GM12872 (cell line): ENCODE data around the gene SYNE1.

Experiments used
- TF ChIP-seq, protein P1 (sequence below): IDR thresholded peaks from 3 replicates; pipeline ENCODE4 v1.5.1; 2011; ENCODE audit warnings: low read depth, mild to moderate bottlenecking, low read length, moderate library complexity; ENCODE audit not compliant: insufficient read depth

SYNE1 gene

DNA sequence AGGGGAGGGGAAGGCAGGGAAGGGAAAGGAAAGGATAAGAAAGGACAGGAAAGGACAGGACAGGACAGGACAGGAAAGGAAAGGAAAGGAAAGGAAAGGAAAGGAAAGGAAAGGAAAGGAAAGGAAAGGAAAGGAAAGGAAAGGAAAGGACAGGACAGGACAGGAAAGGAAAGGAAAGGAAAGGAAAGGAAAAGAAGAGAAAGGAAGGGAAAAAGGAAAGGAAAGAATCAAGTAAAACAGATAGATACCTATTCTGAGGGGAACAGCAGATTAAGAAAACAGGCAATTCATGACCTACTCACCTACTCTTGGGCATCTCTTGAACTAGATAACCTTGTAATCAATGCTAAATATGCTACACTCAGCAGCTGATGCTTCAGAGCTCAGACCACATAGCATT lies 265.4 kb downstream of the SYNE1 start:
- TF ChIP-seq, protein P1, sequence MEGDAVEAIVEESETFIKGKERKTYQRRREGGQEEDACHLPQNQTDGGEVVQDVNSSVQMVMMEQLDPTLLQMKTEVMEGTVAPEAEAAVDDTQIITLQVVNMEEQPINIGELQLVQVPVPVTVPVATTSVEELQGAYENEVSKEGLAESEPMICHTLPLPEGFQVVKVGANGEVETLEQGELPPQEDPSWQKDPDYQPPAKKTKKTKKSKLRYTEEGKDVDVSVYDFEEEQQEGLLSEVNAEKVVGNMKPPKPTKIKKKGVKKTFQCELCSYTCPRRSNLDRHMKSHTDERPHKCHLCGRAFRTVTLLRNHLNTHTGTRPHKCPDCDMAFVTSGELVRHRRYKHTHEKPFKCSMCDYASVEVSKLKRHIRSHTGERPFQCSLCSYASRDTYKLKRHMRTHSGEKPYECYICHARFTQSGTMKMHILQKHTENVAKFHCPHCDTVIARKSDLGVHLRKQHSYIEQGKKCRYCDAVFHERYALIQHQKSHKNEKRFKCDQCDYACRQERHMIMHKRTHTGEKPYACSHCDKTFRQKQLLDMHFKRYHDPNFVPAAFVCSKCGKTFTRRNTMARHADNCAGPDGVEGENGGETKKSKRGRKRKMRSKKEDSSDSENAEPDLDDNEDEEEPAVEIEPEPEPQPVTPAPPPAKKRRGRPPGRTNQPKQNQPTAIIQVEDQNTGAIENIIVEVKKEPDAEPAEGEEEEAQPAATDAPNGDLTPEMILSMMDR, result no peak

DNA sequence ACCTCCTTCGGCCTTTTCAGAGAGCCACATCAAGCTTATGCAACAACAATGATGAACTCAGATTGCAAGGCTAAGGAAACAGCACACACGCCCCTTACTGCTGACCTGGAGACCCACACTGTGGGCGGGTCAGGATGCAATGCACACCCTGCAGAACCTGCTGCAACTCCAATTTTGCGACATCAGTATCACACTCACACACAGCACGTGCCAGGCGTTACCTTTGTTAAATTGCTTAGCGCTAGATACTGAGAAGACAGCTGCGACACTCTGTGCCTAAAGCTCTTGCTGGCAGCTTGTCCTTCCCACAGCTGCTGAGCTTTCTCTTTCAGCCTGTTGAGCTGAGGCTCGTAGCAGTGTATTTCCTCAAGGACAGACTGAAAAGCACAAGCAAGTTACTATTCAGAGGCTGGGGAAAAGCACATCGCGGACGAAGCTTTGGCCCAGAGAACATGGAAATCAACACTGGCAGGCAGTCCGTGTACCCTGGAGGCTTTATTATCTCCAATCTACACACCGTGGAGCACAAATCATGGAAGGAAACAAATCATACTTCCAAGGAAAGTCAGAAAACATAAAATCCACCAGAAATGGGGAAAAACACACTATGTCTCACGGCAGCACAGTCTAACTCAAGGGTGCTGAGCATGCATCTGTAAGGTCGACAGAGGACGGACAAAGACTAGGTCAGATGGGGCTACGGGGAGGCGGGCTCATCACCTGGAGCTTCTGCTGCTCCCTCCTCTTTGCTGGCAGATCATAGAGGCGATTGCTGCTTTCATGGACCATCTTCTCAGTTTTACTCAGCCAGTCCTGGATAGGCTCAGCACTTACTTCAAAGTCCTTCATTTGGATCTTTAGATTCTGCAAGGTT lies 268.2 kb downstream of the SYNE1 start:
- TF ChIP-seq, protein P1, result no peak

DNA sequence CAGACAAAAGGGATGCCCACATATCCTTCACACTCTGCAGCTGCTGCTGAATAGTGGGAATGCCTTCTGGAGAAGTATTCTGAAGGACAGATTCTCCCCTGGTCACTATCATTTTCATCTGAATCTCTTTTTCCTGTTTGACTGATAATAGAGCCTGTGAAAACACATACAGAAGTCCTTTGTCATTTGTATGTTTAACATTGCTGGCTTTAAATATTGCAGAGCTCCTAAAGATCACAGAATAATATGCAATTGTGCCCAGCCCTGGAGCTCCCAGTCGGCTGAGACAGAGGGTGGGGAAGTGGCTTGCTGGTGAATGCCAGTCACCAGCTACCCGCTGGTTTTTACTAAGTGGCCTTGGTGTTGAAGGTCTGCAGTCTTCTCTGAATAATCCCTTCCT lies 272.3 kb downstream of the SYNE1 start:
- TF ChIP-seq, protein P1, result no peak

DNA sequence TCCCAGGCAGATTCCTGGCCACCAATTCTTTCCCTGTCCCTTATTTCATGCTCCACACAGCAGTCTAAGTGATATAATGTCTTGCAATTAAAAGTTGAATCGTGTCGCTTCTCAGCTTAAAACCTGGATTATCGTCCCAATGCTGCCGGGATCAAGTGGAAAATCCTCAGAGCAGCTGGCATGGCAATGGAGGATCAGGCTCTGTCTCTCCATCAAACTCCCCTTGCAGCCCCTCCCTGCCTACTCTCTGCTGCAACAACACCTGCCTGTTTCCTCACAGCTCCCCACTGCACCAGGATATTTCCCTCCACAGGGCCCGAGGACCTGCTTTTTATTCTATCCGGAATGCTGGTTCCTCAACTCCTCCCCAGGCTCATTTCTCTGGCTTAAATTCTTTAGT lies 277.1 kb downstream of the SYNE1 start:
- TF ChIP-seq, protein P1, result no peak

DNA sequence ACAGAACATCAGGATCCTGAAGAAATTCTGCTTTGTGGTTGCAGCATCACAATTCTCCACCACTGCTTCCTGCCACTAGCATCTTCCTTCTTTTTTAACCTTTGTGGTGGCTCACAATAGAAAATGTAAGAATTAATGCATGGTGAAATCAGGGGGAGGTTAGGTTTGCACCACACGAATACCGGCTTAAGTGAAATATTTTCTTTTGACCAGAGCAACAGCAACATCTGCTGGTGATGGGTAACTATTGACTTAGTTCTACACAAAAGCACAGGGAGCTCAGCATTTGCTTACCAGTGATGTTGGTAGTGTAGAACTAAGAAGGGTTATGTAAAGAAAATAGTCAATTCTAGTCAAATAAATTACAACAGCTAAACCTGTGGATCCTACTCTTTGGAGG lies 280.5 kb downstream of the SYNE1 start:
- TF ChIP-seq, protein P1, result peak; percentile 45; the same call in 2 of the 3 replicates

DNA sequence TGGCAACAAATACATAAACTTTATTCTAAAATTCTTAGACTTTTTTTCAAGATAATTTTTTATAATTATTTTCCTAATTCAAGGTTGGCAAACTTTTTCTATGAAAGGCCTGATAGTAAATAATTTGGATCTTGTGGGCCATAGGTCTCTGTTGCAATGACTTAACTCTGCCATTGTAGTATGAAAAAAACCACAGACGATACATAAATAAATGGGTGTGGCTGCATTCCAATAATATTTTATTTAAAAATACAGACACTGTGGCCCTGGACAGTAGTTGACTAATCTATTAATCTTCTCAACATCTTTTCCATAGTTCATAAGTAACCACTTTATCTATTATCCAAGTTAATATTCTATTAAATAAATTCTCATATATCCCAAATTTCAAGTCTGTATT lies 281.1 kb downstream of the SYNE1 start:
- TF ChIP-seq, protein P1, result no peak

DNA sequence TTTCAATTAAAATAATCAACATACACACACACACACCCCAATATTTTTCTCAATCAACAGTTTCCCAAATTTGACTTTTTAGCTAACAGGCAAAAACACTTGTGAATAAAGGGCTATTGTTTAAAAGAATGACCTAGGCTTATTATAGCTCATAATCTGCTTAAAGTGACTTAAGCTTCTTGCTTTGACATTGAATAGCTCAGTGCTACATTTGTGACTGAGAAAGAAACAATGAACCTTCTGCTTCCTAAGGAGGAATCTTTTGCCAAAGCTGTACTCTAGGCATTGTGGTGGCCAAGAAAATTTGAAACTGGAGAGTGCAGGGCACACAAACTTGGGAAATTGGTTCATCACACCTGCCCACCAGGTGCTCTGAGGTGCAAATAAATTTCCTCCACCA lies 282.0 kb downstream of the SYNE1 start:
- TF ChIP-seq, protein P1, result no peak
